RPMI7951 (cell line): ENCODE measurements around the gene UFSP2. TPM values are rescaled to one million over a fixed set of nuclear protein-coding genes. Genes with fewer than 3 reads are reported as not detected.
A peak's percentile ranks its signal among the peaks of the same experiment; 100 is the strongest.
"Not testable (repeated sequence)": the region's sequence is repeated elsewhere in the genome, so short reads cannot be mapped to it uniquely, and the experiment has no call there.

ENCODE experiments used
- DNase-seq: peaks from one replicate; pipeline ENCODE4 v3.0.0-alpha.2; 2012; ENCODE audit warnings: low read depth
- total RNA-seq: library from RNA; depleted of rRNA; stranded (reverse); fragments of >200 nt; shearing (Covaris generic); gene quantifications from 2 replicates; pipeline ENCODE4 v1.2.3, GENCODE V29; 2014

The UFSP2 gene
- total RNA-seq, 1 experiment from 2014 or later: 38.6 TPM

DNA sequence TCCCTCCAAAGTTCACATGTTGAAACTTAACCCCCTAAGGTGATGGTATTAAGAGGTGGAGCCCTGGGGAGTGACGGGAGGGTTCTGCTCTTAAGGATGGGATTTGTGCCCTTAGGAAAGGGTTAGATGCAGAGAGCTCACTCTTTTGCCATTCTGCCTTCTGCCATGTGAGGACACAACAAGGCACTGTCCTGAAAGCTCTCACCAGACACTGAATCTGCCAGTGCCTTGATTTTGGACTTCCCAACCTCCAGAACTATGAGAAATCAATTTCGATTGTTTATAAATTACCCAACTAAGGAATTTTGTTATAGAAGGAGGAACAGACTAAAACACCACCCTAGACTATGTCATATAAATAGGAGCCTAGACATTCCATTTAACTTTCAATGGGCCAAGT, 41.7 kb downstream of the UFSP2 start:
- DNase-seq: no peak

DNA sequence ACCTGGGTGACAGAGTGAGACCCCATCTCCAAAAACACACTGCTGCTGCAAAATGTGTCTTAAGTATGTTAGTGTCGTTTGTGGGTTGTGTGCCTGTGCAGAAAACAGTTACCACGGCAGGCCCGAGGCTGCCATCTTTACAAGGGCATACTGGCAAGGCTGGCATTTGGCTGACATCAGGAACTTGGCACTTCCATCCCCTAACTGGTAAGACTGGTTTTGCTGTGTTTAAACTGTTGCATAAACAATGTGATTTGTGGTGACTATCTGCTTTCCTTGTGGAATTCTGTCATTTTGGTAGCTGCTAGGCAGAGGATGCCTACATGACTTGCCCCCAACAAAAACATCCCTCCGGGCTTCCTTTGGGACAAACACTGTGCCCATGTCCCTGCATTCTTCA, 42.3 kb downstream of the UFSP2 start:
- DNase-seq: no peak

DNA sequence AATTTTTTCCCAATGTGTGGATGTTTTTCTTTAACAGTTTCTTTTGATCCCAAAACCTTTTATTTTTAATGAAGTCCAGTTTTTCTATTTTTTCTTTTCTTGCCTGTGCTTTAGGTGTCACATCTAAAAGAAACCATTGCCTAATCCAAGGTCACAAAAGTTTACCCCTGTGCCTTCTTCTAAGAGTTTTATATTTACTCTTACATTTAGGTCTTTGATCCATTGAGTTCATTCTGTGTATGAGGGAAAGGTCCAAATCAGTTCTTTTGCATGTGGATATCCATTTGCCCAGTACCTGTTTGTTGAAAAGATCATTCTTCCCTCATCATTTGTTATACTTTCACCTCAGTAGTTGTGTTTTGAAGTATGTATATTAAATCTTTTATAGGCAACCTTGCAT, 43.0 kb downstream of the UFSP2 start:
- DNase-seq: no peak

DNA sequence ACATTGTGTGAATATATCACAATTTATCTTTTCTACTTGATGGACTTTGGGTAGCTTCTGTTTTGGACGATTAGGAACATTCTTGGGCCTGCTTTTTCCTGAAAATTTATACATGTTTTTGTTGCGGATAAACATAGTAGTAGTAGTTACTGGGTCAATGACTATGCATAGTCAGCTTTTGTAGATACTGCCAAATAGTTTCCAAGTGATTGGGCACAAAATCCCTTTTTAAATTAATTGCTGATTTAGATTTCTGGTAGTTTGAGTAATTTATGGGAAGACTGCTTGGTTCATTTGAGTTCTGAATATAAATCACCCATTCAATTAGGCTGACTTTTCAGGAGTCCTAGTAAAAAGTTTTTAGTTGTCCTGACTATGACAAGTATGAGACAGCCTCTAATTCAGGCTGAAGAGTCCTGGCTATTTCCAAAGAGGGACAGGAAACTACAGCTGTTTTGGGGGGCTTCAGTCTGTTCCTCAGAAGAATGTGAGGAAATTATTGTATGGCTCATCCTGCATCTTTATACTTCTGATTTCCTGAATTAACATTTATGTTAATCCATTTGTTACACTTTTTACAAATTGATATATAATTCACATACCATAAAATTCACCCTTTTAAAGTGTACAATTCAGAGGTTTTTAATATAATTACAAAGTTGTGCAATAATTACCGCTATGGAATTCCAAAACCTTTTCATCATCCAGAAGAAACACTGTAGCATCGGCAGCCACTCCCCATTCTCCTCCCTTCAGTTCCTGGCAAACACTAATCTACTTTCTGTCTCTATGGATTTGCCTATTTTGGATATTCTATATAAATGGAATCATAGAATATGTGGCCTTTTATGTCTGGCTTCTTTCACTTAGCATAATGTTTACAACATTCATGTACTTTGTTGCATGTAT, 44.2 kb downstream of the UFSP2 start:
- no peak for DNase-seq

DNA sequence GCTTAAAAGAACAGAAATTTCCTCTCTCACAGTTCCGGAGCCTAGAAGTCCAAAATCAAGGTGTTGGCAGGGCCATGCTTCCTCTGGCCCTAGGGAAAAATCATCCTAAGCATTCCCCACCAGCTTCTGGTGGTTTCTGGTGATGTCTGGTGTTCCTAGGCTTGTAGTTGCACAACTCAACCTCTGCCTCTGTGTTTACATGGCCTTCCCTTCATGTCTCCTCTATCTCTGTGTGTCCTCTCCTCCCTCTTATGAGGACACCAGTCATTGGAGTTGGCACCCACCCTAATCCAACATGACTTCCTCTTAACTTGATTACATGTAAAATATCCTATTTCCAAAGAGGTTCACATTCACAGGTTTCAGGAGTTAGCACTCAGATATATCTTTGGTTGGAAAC, 45.4 kb downstream of the UFSP2 start:
- no peak for DNase-seq

DNA sequence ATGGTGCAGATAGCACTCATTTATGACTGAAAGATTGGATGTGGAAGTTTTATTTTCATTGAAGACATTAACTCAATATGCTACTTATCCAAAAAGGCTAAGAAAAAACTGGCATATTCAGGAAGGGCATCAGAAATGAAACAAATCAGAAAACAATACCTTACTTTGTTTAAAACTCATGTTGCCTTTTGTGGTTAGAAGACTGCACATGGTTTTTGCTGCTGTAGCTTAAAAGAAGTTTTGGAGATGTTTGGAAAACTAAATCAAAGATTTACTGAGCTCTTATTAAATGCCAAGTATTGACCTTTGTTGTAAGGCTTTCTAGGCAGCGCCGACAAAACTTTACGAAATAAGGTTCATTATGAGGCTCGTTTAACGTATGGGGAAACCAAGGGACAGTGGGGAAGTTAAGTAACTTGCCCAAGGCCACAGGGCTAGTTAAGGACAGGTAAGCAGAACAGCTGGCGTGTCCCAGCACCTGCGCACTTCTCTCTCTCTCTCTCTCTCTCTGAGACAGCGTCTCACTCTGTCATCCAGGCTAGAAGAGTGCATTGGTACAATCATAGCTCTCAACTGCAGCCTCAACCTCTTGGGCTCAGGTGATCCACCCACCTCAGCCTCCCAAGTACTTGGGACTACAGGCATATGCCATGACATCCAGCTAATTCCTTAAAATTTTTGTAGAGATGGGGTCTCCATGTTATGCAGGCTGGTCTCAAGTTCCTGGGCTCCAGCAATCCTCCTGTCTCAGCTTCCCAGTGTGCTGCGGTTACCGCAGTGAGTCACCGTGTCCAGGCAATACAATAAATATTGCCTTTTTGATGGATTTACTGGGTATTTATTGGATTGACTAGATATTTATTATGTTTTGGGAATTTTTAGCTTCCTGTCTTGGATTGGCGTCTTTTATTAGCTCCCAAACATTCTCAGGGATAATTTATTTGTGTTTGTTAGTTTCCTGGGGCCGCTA, 46.2 kb downstream of the UFSP2 start:
- no peak for DNase-seq

DNA sequence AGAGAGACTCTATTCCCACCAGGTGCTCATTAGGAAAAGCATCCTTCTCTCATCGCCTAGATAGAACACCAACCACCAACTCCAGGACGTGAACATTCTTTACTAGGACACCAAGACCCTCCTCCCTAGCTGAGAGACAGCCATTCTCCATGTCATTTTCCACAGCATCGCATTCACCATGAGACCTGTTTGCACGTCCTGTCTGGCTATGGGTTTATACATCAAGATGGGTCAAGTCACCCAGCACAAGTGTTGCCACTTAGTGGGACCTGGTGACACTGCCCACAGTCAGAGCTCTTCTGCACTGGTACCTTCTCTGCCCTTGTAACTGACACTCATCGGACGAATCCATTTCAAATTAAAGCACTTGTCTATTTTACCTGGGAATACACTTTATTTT, 47.5 kb downstream of the UFSP2 start:
- DNase-seq: no peak

DNA sequence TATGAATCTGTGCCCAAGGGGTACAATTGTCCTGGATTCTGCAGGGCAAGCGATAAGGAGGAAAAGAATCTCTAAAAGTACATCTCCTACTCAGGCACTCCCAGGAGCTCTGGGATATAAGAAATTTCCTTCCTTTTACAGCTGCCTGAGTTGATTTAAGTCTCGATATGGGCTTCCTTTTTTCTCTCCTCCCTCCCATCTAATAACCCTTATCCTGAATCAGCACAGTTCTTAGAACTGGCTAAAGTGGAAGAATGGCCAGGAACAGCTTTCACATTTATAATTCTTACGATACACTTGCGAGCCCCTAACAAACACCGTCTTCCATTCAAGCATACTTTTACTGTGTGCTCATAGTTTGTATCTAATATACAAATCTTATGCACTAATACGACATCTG, 51.2 kb downstream of the UFSP2 start:
- no peak for DNase-seq

DNA sequence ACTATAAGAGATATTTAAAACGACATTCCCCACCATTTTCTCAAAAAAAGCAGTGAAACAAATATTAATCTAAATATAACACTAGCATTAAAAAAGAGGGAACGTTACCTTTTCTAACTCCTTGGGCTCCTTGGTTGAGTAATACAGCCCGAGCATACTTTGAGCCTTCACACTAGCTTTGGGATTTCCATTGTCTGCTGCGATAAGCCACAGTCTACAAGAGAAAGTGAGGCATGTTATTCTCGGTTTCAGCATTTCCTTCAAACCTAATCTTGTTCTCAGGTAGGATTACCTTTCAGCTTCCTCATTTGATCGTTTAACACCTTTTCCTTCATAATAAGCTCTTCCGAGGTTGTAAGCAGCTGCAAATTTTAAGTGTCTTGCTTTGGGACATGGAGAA, 51.7 kb downstream of the UFSP2 start:
- DNase-seq: no peak

DNA sequence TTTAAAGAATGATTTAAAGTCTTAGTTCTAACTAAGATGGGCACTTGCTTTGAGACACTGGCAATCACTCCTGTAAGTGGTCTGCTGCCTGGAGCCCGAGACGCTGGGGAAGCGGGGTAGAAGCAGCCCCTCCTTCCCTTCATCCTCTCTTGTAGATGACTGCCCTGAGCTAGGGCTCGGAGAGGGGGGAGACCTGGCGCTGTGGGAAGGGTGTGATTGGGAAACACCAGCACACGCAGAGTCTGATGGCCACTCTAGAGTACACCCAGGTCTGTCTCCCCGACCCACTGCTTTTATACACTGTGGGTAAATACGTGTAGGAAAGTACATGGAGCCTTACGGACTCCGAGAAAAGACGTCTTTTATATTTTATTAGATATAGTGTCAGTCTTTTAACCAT, 54.1 kb downstream of the UFSP2 start:
- no peak for DNase-seq

DNA sequence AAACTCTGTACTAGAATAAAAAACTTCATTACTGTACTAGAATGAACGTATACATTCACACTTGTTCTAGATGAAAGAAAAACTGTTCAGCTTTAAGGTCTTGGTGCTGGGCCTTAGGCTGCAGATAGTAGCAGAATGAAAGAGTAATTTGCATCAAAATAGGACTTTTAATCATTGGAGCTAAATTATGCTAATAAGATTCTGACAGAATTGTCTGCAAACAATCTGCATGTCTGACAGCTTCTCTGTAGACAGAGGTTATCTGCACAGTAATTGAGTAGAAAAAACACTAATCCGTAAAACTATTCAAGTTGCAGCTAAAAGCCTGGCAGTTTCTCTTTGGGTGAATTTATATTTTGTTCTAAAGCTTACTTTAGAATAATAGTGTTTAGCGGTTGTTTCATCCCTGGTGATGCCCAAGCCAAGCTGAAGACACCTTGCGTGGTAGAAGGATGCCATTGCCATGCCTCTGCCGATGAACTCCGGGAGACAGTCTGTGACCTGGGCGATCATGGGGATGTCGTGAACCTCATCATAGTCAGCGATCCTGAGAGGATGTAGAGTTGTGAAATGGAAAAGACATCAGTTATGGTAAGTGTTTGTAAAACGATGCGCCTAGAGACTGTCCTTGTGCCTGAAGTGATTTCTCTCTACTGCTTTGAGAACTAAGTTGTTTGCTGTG, 55.4 kb downstream of the UFSP2 start:
- no peak for DNase-seq

DNA sequence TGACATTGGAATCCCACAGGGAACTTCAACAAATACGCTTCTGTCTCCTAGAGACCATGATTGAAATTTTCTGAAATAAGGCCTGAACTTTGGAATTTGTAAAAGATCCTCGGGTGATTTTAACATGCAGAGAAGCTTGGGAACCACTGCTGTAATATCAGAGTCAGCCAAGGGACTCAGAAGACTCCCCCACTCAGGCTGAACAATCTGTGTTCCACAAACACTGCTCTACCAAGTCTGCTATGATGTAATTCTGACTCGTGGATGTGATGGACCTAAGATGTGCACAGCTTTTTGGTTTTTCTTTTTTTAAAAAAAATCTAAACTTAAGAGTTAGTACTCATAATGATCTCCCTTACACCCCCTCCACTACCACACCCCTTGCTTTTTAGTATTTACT, 56.0 kb downstream of the UFSP2 start:
- DNase-seq: no peak

DNA sequence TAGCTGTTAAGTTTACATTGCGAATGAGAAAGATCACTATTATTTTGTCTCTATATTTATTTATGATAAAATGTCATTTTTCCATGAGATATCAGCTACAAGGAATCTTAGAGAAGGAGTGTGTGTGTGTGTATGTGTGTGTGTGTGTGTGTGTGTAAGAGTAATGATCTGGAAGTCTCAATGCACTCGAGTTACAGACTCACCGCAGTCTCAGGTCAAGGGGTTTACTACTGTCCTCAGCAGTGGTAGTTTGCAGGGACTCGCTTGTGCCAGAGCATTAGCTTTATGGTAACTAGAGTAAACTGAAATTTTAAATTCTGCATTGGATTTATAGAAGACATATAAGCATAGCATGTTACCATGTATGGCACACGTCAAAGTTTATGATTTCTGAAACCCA, 60.9 kb downstream of the UFSP2 start:
- no peak for DNase-seq

DNA sequence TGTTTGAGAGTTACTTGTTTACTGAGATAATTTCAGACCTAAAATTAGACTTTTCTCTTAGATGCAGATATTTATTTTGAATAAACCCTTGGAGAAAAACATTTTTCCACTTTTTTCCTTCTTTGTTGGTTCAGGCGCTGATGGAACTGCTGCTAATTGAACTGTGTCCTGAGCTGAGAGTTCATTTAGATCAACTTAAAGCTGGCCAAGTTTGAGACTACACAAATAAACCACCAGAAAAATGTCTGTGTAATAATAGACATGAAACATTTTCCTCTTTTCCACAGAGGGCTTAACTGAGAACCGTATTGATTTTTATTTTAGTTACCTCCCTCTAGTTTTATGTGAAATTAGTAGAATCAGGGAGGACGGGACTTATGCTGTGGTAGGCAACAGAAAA, 62.5 kb downstream of the UFSP2 start:
- DNase-seq: no peak

DNA sequence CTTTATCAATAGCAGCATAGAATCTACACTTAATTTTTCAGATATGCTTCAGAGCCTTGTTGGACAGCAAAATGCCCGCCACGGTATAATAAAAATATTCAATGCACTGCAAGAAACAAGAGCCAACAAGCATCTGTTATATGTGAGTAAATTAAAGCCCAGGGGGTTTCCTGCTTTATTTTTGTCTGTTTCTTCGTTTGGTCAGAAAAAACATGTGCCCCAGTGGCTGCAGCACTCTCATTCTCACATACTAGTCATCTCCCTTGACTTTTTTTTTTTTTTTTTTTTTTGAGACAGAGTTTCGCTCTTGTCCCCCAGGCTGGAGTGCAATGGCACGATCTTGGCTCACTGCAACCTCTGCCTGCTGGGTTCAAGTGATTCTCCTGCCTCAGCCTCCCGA, 63.2 kb downstream of the UFSP2 start:
- not testable (repeated sequence) for DNase-seq

DNA sequence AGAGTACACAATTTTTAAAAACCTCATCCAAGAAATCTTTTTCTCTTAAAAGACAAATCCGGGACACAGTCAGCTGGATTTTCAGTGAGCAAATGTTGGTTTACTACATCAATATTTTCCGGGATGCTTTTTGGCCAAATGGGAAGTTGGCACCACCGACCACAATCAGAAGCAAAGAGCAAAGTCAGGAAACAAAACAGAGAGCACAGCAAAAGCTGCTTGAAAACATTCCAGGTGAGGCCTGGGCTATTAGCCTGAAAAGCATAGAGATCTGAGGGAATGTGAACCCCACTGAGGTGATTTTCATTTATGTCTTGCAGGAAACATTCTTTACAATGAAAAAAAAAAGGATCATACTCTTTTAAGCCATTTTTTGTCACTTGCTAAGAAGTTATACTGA, 63.9 kb downstream of the UFSP2 start:
- no peak for DNase-seq

DNA sequence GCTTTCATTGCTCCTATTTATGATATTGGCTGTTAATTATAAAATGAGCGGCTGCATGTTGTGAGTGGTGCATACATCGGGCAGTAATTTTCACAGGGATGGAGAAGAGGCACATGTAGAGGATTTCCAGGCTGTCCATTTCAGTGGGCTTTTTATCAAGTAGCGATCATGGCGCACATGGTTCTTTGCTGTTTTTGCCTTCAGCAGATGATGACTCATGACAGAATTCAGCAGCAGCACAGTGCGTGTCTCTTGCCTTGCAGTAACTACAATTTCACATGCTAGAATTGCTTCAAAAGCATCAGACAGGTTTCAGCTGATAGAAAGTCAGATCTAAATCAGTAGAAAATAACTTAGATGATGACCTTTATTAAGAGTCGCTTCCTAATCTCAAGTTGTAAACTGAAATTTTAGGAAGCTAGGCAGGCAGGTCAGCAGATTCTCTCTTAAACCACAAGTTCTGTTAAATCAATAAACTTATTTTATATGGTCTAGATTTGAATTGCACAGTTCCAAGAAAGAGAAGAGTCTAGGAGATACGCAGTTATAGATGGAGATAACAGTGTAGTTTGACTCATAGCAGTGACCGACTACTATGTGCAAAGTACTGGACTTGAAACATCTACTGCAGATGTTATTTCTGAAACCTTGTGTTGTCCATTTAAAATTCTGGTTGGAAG, 65.9 kb downstream of the UFSP2 start:
- DNase-seq: peak; percentile 54

DNA sequence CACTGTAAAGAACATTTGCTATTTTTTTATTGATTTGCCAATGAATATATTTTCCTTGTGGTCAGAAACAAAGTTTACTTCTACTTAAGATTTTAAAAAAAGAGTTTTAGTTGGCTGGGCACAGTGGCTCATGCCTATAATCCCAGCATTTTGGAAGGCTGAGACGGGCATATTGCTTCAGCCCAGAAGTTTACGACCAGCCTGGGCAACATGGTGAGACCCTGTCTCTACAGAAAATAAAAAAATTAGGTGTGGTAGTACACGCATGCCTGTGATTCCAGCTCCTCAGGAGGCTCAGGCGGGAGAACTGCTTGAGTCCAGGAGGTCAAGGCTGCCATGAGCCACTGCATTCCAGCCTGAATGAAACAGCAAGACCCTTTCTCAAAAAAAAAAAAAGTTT, 66.8 kb downstream of the UFSP2 start:
- no peak for DNase-seq

DNA sequence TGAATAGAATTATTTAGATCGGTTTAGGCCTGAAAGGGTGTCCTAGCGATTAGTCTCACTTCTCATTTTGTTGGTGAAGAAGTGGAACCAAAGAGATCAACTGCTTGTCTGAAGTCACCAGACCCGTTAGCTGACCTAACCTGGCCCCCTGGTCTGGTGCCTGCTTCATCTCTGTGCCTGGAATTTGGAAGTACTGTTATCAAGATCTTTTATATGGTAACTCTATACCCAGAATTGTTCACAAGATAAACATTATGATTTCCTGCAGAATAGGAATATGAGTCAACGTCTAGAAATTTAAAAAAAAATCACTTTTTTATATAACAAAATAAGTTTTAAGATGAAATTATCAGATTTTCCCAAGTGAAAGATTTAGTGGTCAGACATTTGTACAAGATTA, 67.2 kb downstream of the UFSP2 start:
- peak; percentile 48 for DNase-seq

DNA sequence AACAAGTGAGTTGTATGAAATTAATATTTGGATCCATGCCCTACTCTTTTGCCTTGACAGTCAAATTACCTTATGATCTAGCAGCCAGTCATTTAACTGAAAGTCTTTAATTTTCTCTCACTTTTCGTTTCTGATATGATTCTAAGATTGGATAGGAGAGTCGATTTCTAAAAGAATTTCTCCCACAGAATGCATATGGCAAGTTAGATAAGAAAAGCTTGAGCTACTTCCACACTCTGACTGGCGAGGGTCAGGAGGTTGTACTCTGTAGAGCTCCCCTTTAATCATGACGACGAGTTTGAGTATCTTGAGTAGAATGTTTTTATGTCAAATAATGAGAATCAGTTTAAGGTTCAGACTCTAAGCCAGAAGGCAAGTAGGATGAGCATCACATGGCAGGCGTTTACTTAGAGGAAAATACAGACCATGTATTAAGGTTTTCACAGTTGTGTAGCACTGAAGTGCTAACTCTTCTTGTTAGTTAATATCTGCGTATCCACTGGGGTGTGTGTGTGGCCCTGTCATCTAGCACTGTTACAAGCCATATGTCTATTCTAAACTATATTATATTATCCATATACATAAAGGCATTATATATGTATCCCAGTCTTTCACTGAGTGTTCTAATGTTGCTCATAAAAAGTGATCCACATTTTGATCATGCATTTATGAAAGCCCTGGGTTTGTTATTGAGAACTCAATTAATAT, 67.9 kb downstream of the UFSP2 start:
- no peak for DNase-seq

DNA sequence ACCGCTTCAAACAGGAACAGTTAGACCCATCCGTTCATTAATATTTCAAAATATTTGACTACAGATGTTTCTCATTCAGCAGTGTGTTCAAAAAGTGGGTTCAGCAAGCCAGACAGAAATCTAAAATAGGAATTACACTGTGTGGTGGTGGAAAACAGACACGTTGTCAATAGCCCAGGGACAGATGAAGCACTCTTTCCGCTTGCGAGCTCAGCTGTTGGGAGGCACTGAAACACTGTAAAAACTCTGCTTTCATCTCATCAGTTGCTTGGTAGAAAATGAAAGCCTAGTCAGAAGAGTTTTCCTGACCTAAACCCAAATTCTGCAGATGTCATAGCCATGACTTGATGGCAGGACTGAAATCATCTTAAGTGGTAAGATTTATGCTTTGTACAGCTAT, 68.6 kb downstream of the UFSP2 start:
- peak; percentile 13 for DNase-seq
